ENCODE results near the gene CLSTN2. TPM values are rescaled to one million over a fixed set of nuclear protein-coding genes. Genes with fewer than 3 reads are reported as not detected.

The CLSTN2 gene
- total RNA-seq, 4 donors from 2014 or later: 2.7 to 5.0 (median 3.1) TPM

DNA sequence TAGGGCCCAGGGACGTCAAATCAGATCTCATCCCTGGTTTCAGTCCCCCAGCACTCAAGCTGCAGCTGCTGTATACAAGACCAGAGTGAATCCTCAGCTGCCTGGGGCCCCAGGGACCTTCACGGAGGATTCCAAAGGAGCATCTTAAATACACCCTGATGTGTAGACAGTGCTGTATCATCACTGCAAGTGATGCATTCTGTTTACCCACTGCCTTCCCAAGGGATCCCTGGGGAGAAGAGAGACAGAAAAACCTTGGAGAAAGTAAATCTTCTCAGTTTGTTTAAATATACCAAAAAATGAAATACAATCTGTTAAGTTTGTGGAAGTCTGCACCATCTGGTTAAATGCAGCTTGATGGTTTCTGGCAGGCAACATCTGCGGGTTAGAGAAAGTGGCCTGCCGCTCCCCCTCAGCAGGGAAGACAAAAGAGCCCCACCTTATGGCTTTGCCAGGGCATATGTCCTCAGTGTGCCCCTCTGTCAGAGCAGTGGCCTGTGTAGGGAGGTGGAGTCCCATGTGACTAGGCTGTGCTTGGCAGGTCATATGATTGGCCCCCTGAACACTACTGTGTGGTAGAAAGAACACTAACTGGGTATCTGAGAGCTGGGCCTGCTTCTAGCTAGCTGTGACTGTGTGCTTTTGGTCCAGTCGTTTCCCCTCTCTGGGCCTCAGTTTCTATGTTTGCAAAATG lies 520.7 kb downstream of the CLSTN2 start:
- H3K27me3 ChIP-seq: no peaks in the 10 kb centered on the region
- no peaks in the 10 kb centered on the region for H3K4me1 ChIP-seq
- no peak overlapping the region for H3K4me3 ChIP-seq
- no peak for TF ChIP-seq POLR2A (IDR thresholded peaks at IDR 0.05)
- TF ChIP-seq, protein P1, sequence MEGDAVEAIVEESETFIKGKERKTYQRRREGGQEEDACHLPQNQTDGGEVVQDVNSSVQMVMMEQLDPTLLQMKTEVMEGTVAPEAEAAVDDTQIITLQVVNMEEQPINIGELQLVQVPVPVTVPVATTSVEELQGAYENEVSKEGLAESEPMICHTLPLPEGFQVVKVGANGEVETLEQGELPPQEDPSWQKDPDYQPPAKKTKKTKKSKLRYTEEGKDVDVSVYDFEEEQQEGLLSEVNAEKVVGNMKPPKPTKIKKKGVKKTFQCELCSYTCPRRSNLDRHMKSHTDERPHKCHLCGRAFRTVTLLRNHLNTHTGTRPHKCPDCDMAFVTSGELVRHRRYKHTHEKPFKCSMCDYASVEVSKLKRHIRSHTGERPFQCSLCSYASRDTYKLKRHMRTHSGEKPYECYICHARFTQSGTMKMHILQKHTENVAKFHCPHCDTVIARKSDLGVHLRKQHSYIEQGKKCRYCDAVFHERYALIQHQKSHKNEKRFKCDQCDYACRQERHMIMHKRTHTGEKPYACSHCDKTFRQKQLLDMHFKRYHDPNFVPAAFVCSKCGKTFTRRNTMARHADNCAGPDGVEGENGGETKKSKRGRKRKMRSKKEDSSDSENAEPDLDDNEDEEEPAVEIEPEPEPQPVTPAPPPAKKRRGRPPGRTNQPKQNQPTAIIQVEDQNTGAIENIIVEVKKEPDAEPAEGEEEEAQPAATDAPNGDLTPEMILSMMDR (IDR thresholded peaks at IDR 0.05): no peak
- H3K36me3 ChIP-seq: no peaks in the 10 kb centered on the region
- H3K9me3 ChIP-seq: no peaks in the 10 kb centered on the region
- no peak for DNase-seq
- no peak overlapping the region for H3K27ac ChIP-seq

DNA sequence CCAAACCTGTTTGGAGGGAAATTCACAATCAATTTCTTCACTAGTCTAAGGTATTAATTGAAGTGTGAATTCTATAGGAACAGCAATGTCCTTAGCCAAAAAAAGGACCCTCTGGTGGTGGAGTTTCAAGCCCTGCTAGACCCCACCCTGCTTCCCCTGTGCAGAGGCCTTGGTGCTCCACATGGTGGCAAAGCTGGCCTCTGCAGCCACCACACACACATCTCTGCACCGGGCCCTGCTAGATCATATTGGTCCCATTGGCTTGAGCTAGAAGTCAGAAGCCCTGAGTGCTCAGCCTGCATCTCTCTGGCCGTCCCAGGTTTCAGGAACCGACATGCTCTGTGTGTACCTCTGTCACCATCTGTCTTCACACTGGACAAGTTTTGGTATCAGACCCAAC lies 522.0 kb downstream of the CLSTN2 start:
- no peaks in the 10 kb centered on the region for H3K27me3 ChIP-seq
- no peak overlapping the region for H3K27ac ChIP-seq
- no peak for DNase-seq
- no peak for TF ChIP-seq POLR2A (IDR thresholded peaks at IDR 0.05)
- TF ChIP-seq, protein P1 (IDR thresholded peaks at IDR 0.05): no peak
- no peaks in the 10 kb centered on the region for H3K4me1 ChIP-seq
- no peaks in the 10 kb centered on the region for H3K36me3 ChIP-seq
- no peak overlapping the region for H3K4me3 ChIP-seq
- no peaks in the 10 kb centered on the region for H3K9me3 ChIP-seq

DNA sequence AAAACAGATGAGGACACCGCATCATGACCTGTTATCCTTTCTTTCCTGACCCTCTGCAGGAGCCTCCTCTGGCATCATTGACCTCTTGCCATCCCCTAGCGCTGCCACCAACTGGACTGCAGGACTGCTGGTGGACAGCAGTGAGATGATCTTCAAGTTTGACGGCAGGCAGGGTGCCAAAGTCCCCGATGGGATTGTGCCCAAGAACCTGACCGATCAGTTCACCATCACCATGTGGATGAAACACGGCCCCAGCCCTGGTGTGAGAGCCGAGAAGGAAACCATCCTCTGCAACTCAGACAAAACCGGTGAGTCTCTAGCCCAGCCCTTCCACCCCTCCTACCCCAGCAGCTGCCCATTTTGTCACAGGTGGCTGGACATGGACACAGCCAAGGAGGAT lies 524.5 kb downstream of the CLSTN2 start:
- Histone ChIP-seq H3K9me3 (no peaks in the 10 kb centered on the region), H3K4me1 (no peaks in the 10 kb centered on the region), H3K4me3 (no peak overlapping the region), H3K27ac (no peak overlapping the region), H3K27me3 (no peaks in the 10 kb centered on the region), H3K36me3 (no peaks in the 10 kb centered on the region)
- DNase-seq: no peak
- TF ChIP-seq, protein P1 (IDR thresholded peaks at IDR 0.05): no peak
- no peak for TF ChIP-seq POLR2A (IDR thresholded peaks at IDR 0.05)

DNA sequence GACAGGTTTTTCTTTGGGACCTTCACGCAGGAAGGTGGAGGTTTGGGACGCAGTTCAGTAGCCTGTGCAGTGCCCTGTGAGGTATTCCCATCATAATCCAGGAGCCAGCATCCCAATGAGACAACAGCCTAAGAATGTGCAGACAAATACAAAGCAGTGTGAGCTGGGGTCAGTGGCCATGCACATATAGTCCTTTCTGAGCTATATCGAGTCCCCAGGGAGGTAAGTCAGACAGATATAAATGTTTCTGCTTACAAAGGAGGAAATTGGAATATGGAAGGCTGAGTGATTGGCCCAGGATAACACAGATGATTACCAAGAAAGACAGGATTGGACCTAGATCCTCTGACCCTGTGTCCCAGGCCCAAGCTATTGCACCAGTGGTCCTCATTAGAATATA lies 526.3 kb downstream of the CLSTN2 start:
- H3K4me1 ChIP-seq: no peaks in the 10 kb centered on the region
- no peaks in the 10 kb centered on the region for H3K27me3 ChIP-seq
- no peak for TF ChIP-seq POLR2A (IDR thresholded peaks at IDR 0.05)
- TF ChIP-seq, protein P1 (IDR thresholded peaks at IDR 0.05): no peak
- H3K36me3 ChIP-seq: no peaks in the 10 kb centered on the region
- H3K9me3 ChIP-seq: no peaks in the 10 kb centered on the region
- DNase-seq: no peak
- H3K27ac ChIP-seq: no peak overlapping the region
- no peak overlapping the region for H3K4me3 ChIP-seq

DNA sequence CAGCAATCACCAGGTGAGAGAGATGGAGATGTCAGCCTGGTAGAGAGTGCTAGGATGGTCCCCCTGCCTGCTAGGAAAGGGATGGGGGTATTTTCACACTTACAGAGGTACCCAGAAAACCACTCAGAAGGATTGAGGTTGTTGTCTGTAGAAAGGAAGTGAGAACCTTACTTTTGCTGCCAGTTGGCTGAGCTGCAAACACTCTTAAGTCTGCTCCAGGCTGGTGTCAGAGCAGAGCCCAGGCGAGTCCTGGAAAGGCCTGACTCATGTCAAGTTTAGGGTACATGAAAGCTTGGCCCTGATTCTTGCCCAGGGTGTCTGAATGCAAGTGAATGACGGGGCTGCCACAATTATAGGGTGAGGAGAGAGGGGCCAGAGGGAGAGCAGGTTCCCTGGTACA lies 528.4 kb downstream of the CLSTN2 start:
- Histone ChIP-seq H3K4me3 (no peak overlapping the region), H3K27ac (no peak overlapping the region), H3K9me3 (no peaks in the 10 kb centered on the region), H3K27me3 (no peaks in the 10 kb centered on the region), H3K36me3 (no peaks in the 10 kb centered on the region), H3K4me1 (no peaks in the 10 kb centered on the region)
- no peak for DNase-seq
- TF ChIP-seq POLR2A (IDR thresholded peaks at IDR 0.05): no peak
- TF ChIP-seq, protein P1 (IDR thresholded peaks at IDR 0.05): no peak

DNA sequence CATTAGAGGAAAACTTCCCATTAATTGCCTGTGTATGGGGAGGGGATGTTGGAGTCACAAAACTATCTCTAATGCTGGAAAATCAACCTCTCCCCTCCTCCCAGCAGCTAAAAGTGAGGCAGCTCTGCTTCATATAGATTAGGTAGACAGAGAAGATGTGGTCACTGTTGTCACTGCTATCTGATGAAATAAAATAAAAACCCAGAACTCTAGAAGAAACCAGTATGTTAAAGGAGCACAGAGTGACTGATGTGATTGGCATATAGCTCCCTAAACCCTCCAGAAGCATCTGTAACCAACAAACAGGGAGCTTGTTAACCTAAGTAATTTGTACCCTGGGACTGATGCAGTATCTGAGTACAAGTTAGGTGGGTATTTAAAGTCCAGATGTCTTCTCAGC lies 531.0 kb downstream of the CLSTN2 start:
- Histone ChIP-seq H3K9me3 (no peaks in the 10 kb centered on the region), H3K27ac (no peak overlapping the region), H3K4me1 (no peaks in the 10 kb centered on the region), H3K27me3 (no peaks in the 10 kb centered on the region), H3K4me3 (no peak overlapping the region), H3K36me3 (no peaks in the 10 kb centered on the region)
- TF ChIP-seq, protein P1 (IDR thresholded peaks at IDR 0.05): no peak
- TF ChIP-seq POLR2A (IDR thresholded peaks at IDR 0.05): no peak
- DNase-seq: no peak
